ENCODE data around the gene PIP5K1B.

The PIP5K1B gene

DNA sequence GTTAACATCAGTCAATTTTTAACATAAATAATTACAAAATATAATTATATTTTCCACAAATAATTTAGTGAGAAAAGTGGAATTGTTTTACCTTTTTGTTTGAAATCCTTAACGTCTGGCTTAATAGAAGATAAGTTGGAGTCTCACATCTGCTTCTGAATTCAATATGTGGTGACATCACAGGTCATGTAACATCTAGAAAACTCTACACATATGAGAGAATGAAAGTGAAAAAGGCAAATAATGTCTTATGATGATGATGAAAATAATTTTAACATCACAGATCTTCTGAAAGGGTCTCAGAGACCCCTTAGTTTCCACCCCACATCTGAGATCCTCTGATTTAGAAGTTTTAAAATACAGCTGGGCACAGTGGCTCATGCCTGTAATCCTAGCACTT, 227.4 kb downstream of the PIP5K1B start:
- H3K9me3 ChIP-seq (ENCODE audit: control insufficient read depth, insufficient read depth, low read length): no peaks in the 10 kb centered on the region
- H3K9me2 ChIP-seq (replicated peaks; ENCODE audit: control insufficient read depth, low read length): no peaks in the 10 kb centered on the region
- H3K4me3 ChIP-seq (ENCODE audit: low read length): no peak overlapping the region
- TF ChIP-seq, protein P1, sequence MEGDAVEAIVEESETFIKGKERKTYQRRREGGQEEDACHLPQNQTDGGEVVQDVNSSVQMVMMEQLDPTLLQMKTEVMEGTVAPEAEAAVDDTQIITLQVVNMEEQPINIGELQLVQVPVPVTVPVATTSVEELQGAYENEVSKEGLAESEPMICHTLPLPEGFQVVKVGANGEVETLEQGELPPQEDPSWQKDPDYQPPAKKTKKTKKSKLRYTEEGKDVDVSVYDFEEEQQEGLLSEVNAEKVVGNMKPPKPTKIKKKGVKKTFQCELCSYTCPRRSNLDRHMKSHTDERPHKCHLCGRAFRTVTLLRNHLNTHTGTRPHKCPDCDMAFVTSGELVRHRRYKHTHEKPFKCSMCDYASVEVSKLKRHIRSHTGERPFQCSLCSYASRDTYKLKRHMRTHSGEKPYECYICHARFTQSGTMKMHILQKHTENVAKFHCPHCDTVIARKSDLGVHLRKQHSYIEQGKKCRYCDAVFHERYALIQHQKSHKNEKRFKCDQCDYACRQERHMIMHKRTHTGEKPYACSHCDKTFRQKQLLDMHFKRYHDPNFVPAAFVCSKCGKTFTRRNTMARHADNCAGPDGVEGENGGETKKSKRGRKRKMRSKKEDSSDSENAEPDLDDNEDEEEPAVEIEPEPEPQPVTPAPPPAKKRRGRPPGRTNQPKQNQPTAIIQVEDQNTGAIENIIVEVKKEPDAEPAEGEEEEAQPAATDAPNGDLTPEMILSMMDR (IDR thresholded peaks at IDR 0.05; ENCODE audit: low read depth, low read length, poor library complexity, severe bottlenecking): no peak
- no peak for TF ChIP-seq EZH2phosphoT487 (IDR thresholded peaks at IDR 0.05; ENCODE audit: borderline replicate concordance, low read length)
- H3K27me3 ChIP-seq (ENCODE audit: control insufficient read depth, low read length): peaks cover 14% of the 10 kb centered on the region
- no peaks in the 10 kb centered on the region for H3K36me3 ChIP-seq (ENCODE audit: control insufficient read depth, low read length)
- 0 out of 2 replicates have a peak, but pooled peaks cover 2% of the 10 kb centered on the region for H3F3A ChIP-seq (ENCODE audit: control insufficient read depth, insufficient read depth)
- H3K4me2 ChIP-seq (ENCODE audit: low read length): no peak overlapping the region
- H3K79me2 ChIP-seq (ENCODE audit: control insufficient read depth, low read length): no peaks in the 10 kb centered on the region
- H3K27ac ChIP-seq (ENCODE audit: low read depth, low read length): no peak overlapping the region
- peaks cover 15% of the 10 kb centered on the region for H3K4me1 ChIP-seq (ENCODE audit: control insufficient read depth, low read length)
- no peaks in the 10 kb centered on the region for H4K20me1 ChIP-seq (ENCODE audit: control insufficient read depth, insufficient read depth, low read depth, low read length)

- H3K36me3 ChIP-seq (ENCODE audit: control insufficient read depth, low read length): no peaks in the 10 kb centered on the region
- H3K79me2 ChIP-seq (ENCODE audit: control insufficient read depth, low read length): no peaks in the 10 kb centered on the region
- H4K20me1 ChIP-seq (ENCODE audit: control insufficient read depth, insufficient read depth, low read depth, low read length): no peaks in the 10 kb centered on the region
- H3K27me3 ChIP-seq (ENCODE audit: control insufficient read depth, low read length): peaks cover 4% of the 10 kb centered on the region; the same call in 1 of the 2 replicates
- no peak overlapping the region for H3K27ac ChIP-seq (ENCODE audit: low read depth, low read length)
- TF ChIP-seq EZH2phosphoT487 (IDR thresholded peaks at IDR 0.05; ENCODE audit: borderline replicate concordance, low read length): no peak
- TF ChIP-seq, protein P1 (IDR thresholded peaks at IDR 0.05; ENCODE audit: low read depth, low read length, poor library complexity, severe bottlenecking): no peak
- H3K4me2 ChIP-seq (ENCODE audit: low read length): peak overlapping the region; percentile 42
- H3F3A ChIP-seq (ENCODE audit: control insufficient read depth, insufficient read depth): 0 out of 2 replicates have a peak, but pooled peaks cover 2% of the 10 kb centered on the region
- H3K9me3 ChIP-seq (ENCODE audit: control insufficient read depth, insufficient read depth, low read length): no peaks in the 10 kb centered on the region
- peaks cover 15% of the 10 kb centered on the region for H3K4me1 ChIP-seq (ENCODE audit: control insufficient read depth, low read length)
- H3K9me2 ChIP-seq (replicated peaks; ENCODE audit: control insufficient read depth, low read length): no peaks in the 10 kb centered on the region
- H3K4me3 ChIP-seq (ENCODE audit: low read length): peak overlapping the region; percentile 22; the same call in 1 of the 2 replicates
These were observed 228.6 kb downstream of the PIP5K1B start for GRCh38 chr9:68933434-68934328.

- Histone ChIP-seq H3K4me1 (ENCODE audit: control insufficient read depth, low read length) (peaks cover 15% of the 10 kb centered on the region), H3K36me3 (ENCODE audit: control insufficient read depth, low read length) (no peaks in the 10 kb centered on the region), H3K27ac (ENCODE audit: low read depth, low read length) (no peak overlapping the region), H3K4me3 (ENCODE audit: low read length) (no peak overlapping the region), H3K9me3 (ENCODE audit: control insufficient read depth, insufficient read depth, low read length) (no peaks in the 10 kb centered on the region), H3K79me2 (ENCODE audit: control insufficient read depth, low read length) (no peaks in the 10 kb centered on the region), H3K4me2 (ENCODE audit: low read length) (no peak overlapping the region), H3F3A (ENCODE audit: control insufficient read depth, insufficient read depth) (0 out of 2 replicates have a peak, but pooled peaks cover 2% of the 10 kb centered on the region), H3K27me3 (ENCODE audit: control insufficient read depth, low read length) (0 out of 2 replicates have a peak, but pooled peaks cover 4% of the 10 kb centered on the region), H3K9me2 (replicated peaks; ENCODE audit: control insufficient read depth, low read length) (no peaks in the 10 kb centered on the region), H4K20me1 (ENCODE audit: control insufficient read depth, insufficient read depth, low read depth, low read length) (no peaks in the 10 kb centered on the region)
- TF ChIP-seq, protein P1 (IDR thresholded peaks at IDR 0.05; ENCODE audit: low read depth, low read length, poor library complexity, severe bottlenecking): no peak
- no peak for TF ChIP-seq EZH2phosphoT487 (IDR thresholded peaks at IDR 0.05; ENCODE audit: borderline replicate concordance, low read length)
These were observed 229.2 kb downstream of the PIP5K1B start for GRCh38 chr9:68934329-68934644.
